Breast epithelium (tissue), 4 donors: ENCODE data around the gene RBPJ. TPM values are rescaled to one million over a fixed set of nuclear protein-coding genes. Genes with fewer than 3 reads are reported as not detected.
"Not testable (repeated sequence)": the region's sequence is repeated elsewhere in the genome, so short reads cannot be mapped to it uniquely, and the experiment has no call there.

Experiments used
- DNase-seq, 2 donors: peaks; one replicate each; pipeline ENCODE4 v3.0.0-alpha.2; 2019; ENCODE audit warnings: low spot score in 2 of 2
- H3K27ac ChIP-seq, 2 donors: fragments of 200-600 bp; sonication (generic) in 1 of 2; one replicate each; pipeline ENCODE4 v1.5.1; 2016 to 2019; ENCODE audit warnings: mild to moderate bottlenecking in 1 of 2
- H3K27me3 ChIP-seq, 2 donors: fragments of 200-600 bp; sonication (generic) in 1 of 2; one replicate each; pipeline versions ENCODE4 v1.5.1 to v1.6.0; 2017 to 2019; ENCODE audit warnings: control low read depth in 1 of 2, mild to moderate bottlenecking in 1 of 2
- H3K36me3 ChIP-seq: fragments of 200-600 bp; one replicate; pipeline ENCODE4 v1.5.1; 2019
- H3K4me1 ChIP-seq, 2 donors: fragments of 200-600 bp; sonication (generic); one replicate each; pipeline ENCODE4 v1.5.1; 2016 to 2019; ENCODE audit warnings: control low read depth in 1 of 2
- H3K4me3 ChIP-seq, 3 donors: fragments of 200-600 bp; sonication (generic); 1 replicate in 2 of 3; 2 replicates in 1 of 3; pipeline ENCODE4 v1.5.1; 2016 to 2019; ENCODE audit warnings: mild to moderate bottlenecking in 3 of 3, moderate library complexity in 2 of 3
- H3K9me3 ChIP-seq, 2 donors: fragments of 200-600 bp; sonication (generic) in 1 of 2; one replicate each; pipeline ENCODE4 v1.5.1; 2016 to 2019; ENCODE audit warnings: control low read depth in 1 of 2
- CTCF ChIP-seq, 3 donors: fragments of 450-650 bp; IDR thresholded peaks; one replicate each; pipeline ENCODE4 v1.5.1; 2016 to 2017; ENCODE audit warnings: antibody characterized with exemption in 3 of 3, mild to moderate bottlenecking in 3 of 3, moderate library complexity in 3 of 3
- POLR2A ChIP-seq: fragments of 450-650 bp; IDR thresholded peaks from one replicate; pipeline ENCODE4 v1.6.1; 2016; ENCODE audit warnings: antibody characterized with exemption, mild to moderate bottlenecking, moderate library complexity
- POLR2AphosphoS5 ChIP-seq, 3 donors: sonication (generic); formaldehyde crosslinking; IDR thresholded peaks; one replicate each; pipeline ENCODE4 v1.6.1; 2017; ENCODE audit warnings: antibody characterized with exemption in 3 of 3
- intact Hi-C: fragments of 100-400 bp; cut with DNase I; formaldehyde crosslinking; loops from one replicate; pipeline ENCODE4 v1.15.1; 2023; ENCODE audit warnings: low total_unique reads
- total RNA-seq, 3 donors: library from RNA; depleted of rRNA; stranded (reverse); fragments of >200 nt; gene quantifications; one replicate each; pipeline ENCODE4 v1.1.0, GENCODE V29; 2016

RBPJ gene
- total RNA-seq, 3 donors from 2014 or later = 64.9 to 143 (median 88.7) TPM

GRCh38 chr4:26356081-26356501 lies 35.3 kb downstream of the RBPJ start:
- intact Hi-C loops = no loop called here
- no peaks in the 10 kb centered on the region for H3K27me3 ChIP-seq
- no peaks in the 10 kb centered on the region for H3K9me3 ChIP-seq
- TF ChIP-seq POLR2A (no peak), CTCF (IDR thresholded peaks at IDR 0.05) (no peak), POLR2AphosphoS5 (IDR thresholded peaks at IDR 0.05) (no peak)
- no peaks in the 10 kb centered on the region for H3K36me3 ChIP-seq
- H3K4me1 ChIP-seq = no peaks in the 10 kb centered on the region
- DNase-seq = no peak
- no peak overlapping the region for H3K4me3 ChIP-seq
- H3K27ac ChIP-seq = no peak overlapping the region

GRCh38 chr4:26359521-26359920 lies 38.7 kb downstream of the RBPJ start:
- H3K27me3 ChIP-seq, H3K9me3 ChIP-seq, H3K4me1 ChIP-seq, H3K36me3 ChIP-seq, intact Hi-C loops, H3K27ac ChIP-seq, DNase-seq: not testable (repeated sequence)
- H3K4me3 ChIP-seq = peak overlapping the region in 1 of 3 donors; percentile 6

GRCh38 chr4:26360273-26360672 lies 39.5 kb downstream of the RBPJ start:
- Histone ChIP-seq H3K9me3 (no peaks in the 10 kb centered on the region), H3K4me1 (no peaks in the 10 kb centered on the region), H3K27me3 (no peaks in the 10 kb centered on the region), H3K36me3 (no peaks in the 10 kb centered on the region), H3K4me3 (no peak overlapping the region), H3K27ac (no peak overlapping the region)
- intact Hi-C loops = no loop called here
- DNase-seq = no peak
- TF ChIP-seq CTCF (IDR thresholded peaks at IDR 0.05) (no peak), POLR2A (no peak), POLR2AphosphoS5 (IDR thresholded peaks at IDR 0.05) (no peak)

- H3K9me3 ChIP-seq = no peaks in the 10 kb centered on the region
- no peaks in the 10 kb centered on the region for H3K27me3 ChIP-seq
- DNase-seq = no peak
- TF ChIP-seq POLR2AphosphoS5 (IDR thresholded peaks at IDR 0.05) = no peak
- TF ChIP-seq POLR2A = no peak
- TF ChIP-seq CTCF (IDR thresholded peaks at IDR 0.05) = no peak
- intact Hi-C loops = no loop called here
- no peak overlapping the region for H3K27ac ChIP-seq
- no peaks in the 10 kb centered on the region for H3K36me3 ChIP-seq
- H3K4me1 ChIP-seq = no peaks in the 10 kb centered on the region
- peak overlapping the region in 1 of 3 donors; percentile 10 for H3K4me3 ChIP-seq
These were observed 40.0 kb downstream of the RBPJ start for GRCh38 chr4:26360864-26361263.

GRCh38 chr4:26361297-26361696 lies 40.5 kb downstream of the RBPJ start:
- Histone ChIP-seq H3K4me3 (peak overlapping the region in 1 of 3 donors; percentile 10), H3K36me3 (no peaks in the 10 kb centered on the region), H3K9me3 (no peaks in the 10 kb centered on the region), H3K27ac (no peak overlapping the region), H3K27me3 (no peaks in the 10 kb centered on the region), H3K4me1 (no peaks in the 10 kb centered on the region)
- no peak for TF ChIP-seq CTCF (IDR thresholded peaks at IDR 0.05)
- TF ChIP-seq POLR2A = no peak
- TF ChIP-seq POLR2AphosphoS5 (IDR thresholded peaks at IDR 0.05) = no peak
- intact Hi-C loops = no loop called here
- DNase-seq = no peak
